Measurements from ENCODE around the gene INPP5E. TPM values are rescaled to one million over a fixed set of nuclear protein-coding genes. Genes with fewer than 3 reads are reported as not detected.
"Not testable (repeated sequence)": the region's sequence is repeated elsewhere in the genome, so short reads cannot be mapped to it uniquely, and the experiment has no call there.

INPP5E gene
- total and polyA plus RNA-seq, 2 experiments from 2014 or later: 5.0 to 8.1 TPM

DNA sequence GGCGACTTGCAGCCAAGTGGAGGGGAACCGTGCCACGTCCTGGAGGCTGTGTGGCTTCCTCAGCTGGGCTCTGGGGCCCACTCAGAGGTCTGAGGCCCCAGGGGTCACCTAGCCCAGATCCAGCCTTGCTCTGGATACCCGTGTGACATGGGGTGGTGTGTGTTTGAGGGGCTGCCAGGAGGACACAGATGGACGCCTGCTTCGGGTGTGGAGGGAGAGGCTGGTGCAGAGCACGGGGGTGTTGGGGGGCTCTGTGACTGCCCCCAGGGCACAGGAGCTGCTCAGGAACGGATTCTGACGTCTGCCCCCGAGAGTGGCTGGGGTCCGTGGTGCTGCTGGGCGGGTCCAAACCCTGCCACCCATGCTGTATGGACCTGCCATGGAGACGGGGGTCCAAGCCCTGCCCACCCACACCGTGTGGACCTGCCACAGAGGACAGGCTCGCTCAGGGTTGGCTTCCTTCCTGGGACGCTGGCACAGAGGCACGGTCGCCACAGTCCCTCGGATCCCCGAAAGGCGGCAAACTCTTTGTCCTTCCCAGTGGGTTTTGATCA is 10.5 kb downstream of the INPP5E start:
- peaks cover 2% of the 10 kb centered on the region; the same call in 1 of the 2 replicates for H3K36me3 ChIP-seq (ENCODE audit: low read depth)
- H3K27ac ChIP-seq: no peak overlapping the region
- H3K4me1 ChIP-seq (ENCODE audit: insufficient read depth): no peaks in the 10 kb centered on the region
- H3K9me2 ChIP-seq (ENCODE audit: insufficient read depth): no peaks in the 10 kb centered on the region
- no peaks in the 10 kb centered on the region for H3K27me3 ChIP-seq (replicated peaks; ENCODE audit: insufficient read depth)
- DNase-seq: no peak
- in situ Hi-C loops (cut with MboI): no loop called here
- no peaks in the 10 kb centered on the region for H3K79me2 ChIP-seq (ENCODE audit: insufficient read depth)
- TF ChIP-seq EZH2phosphoT487 (IDR thresholded peaks at IDR 0.05; ENCODE audit: insufficient read depth, low read depth) (no peak), EZH2 (IDR thresholded peaks at IDR 0.05; ENCODE audit: insufficient read depth, poor library complexity, severe bottlenecking) (no peak)
- H3K4me2 ChIP-seq (ENCODE audit: unreplicated experiment): no peak overlapping the region
- WGBS, 2 experiments (ENCODE audit: low coverage in 1 of 2, low lambda C conversion rate in 2 of 2, missing lambda C conversion rate in 2 of 2): 82 to 84% methylated on average over 20 to 21 of the region's 21 CpGs
- H3K9me3 ChIP-seq (ENCODE audit: low read depth): no peaks in the 10 kb centered on the region
- H2AFZ ChIP-seq: no peak overlapping the region
- no peak overlapping the region for H3K4me3 ChIP-seq
- no peaks in the 10 kb centered on the region for H4K20me1 ChIP-seq (ENCODE audit: insufficient read depth)
- no peak overlapping the region for H3K9ac ChIP-seq
- H3F3A ChIP-seq (ENCODE audit: insufficient read depth): peaks cover 14% of the 10 kb centered on the region; the same call in 1 of the 2 replicates

DNA sequence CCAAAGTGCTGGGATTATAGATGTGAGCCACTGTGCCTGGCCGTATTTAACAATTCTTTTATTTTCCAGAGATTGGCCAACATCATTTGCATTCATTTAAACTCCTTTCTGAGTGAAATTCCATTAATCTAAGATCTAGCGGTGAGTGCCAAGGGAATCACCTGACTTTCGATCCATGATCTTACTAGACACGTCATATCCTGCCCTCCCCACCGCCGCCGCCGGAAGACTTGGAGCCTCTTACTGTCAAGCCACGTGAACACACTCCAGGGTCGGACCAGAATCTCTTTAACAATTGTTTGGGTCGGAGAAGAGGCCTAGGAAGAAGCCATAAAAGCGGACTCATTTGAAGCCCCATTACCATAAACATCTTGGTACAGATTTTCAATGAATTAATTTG is 12.9 kb downstream of the INPP5E start:
- H3K4me2 ChIP-seq (ENCODE audit: unreplicated experiment): no peak overlapping the region
- TF ChIP-seq EZH2 (IDR thresholded peaks at IDR 0.05; ENCODE audit: insufficient read depth, poor library complexity, severe bottlenecking): no peak
- TF ChIP-seq EZH2phosphoT487 (IDR thresholded peaks at IDR 0.05; ENCODE audit: insufficient read depth, low read depth): no peak
- peaks cover 14% of the 10 kb centered on the region; the same call in 1 of the 2 replicates for H3F3A ChIP-seq (ENCODE audit: insufficient read depth)
- H2AFZ ChIP-seq: no peak overlapping the region
- no peak overlapping the region for H3K27ac ChIP-seq
- WGBS, 2 experiments (ENCODE audit: low coverage in 1 of 2, low lambda C conversion rate in 2 of 2, missing lambda C conversion rate in 2 of 2): 90 to 94% methylated on average over 11 to 12 of the region's 12 CpGs
- H3K9ac ChIP-seq: no peak overlapping the region
- no peaks in the 10 kb centered on the region for H3K79me2 ChIP-seq (ENCODE audit: insufficient read depth)
- H3K4me1 ChIP-seq (ENCODE audit: insufficient read depth): no peaks in the 10 kb centered on the region
- no peaks in the 10 kb centered on the region for H3K9me2 ChIP-seq (ENCODE audit: insufficient read depth)
- no peaks in the 10 kb centered on the region for H3K9me3 ChIP-seq (ENCODE audit: low read depth)
- no peak for DNase-seq
- peaks cover 10% of the 10 kb centered on the region; the same call in 1 of the 2 replicates for H3K36me3 ChIP-seq (ENCODE audit: low read depth)
- no peaks in the 10 kb centered on the region for H4K20me1 ChIP-seq (ENCODE audit: insufficient read depth)
- H3K27me3 ChIP-seq (replicated peaks; ENCODE audit: insufficient read depth): no peaks in the 10 kb centered on the region
- in situ Hi-C loops (cut with MboI): no loop called here
- H3K4me3 ChIP-seq: no peak overlapping the region

DNA sequence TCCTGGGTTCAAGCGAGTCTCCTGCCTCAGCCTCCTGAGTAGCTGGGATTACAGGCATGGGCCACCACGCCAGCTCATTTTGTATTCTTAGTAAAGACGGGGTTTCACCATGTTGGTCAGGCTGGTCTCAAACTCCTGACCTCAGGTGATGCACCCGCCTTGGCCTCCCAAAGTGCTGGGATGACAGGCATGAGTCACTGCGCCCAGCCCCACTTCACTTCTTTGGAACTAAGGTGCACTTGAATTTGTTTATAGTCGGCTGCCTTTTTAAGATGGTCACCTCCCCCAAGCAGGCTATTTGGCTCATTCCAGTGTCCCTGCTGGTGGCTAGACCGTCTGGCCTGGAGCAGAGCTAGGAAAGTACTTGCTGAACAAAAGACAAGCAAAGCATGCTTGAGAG is 14.3 kb downstream of the INPP5E start:
- 81 to 87% methylated on average over 7 of the region's 7 CpGs for WGBS, 2 experiments (ENCODE audit: low coverage in 1 of 2, low lambda C conversion rate in 2 of 2, missing lambda C conversion rate in 2 of 2)
- H4K20me1 ChIP-seq (ENCODE audit: insufficient read depth); H3K9me2 ChIP-seq (ENCODE audit: insufficient read depth): not testable (repeated sequence)

GRCh38 chr9:136424750-136425362 is 14.8 kb downstream of the INPP5E start:
- Histone ChIP-seq H3K27ac (no peak overlapping the region), H3K79me2 (ENCODE audit: insufficient read depth) (no peaks in the 10 kb centered on the region), H3K9ac (no peak overlapping the region), H3K9me3 (ENCODE audit: low read depth) (no peaks in the 10 kb centered on the region), H3F3A (ENCODE audit: insufficient read depth) (peaks cover 14% of the 10 kb centered on the region; the same call in 1 of the 2 replicates), H3K9me2 (ENCODE audit: insufficient read depth) (no peaks in the 10 kb centered on the region), H3K4me1 (ENCODE audit: insufficient read depth) (no peaks in the 10 kb centered on the region), H3K4me2 (ENCODE audit: unreplicated experiment) (no peak overlapping the region), H4K20me1 (ENCODE audit: insufficient read depth) (no peaks in the 10 kb centered on the region), H3K36me3 (ENCODE audit: low read depth) (peaks cover 11% of the 10 kb centered on the region; the same call in 1 of the 2 replicates), H3K4me3 (no peak overlapping the region), H2AFZ (no peak overlapping the region), H3K27me3 (replicated peaks; ENCODE audit: insufficient read depth) (no peaks in the 10 kb centered on the region)
- WGBS, 2 experiments (ENCODE audit: low coverage in 1 of 2, low lambda C conversion rate in 2 of 2, missing lambda C conversion rate in 2 of 2): 77 to 82% methylated on average over 26 to 27 of the region's 27 CpGs
- no peak for DNase-seq
- TF ChIP-seq EZH2phosphoT487 (IDR thresholded peaks at IDR 0.05; ENCODE audit: insufficient read depth, low read depth) (no peak), EZH2 (IDR thresholded peaks at IDR 0.05; ENCODE audit: insufficient read depth, poor library complexity, severe bottlenecking) (no peak)
- in situ Hi-C loops (cut with MboI): no loop called here

More for the DNA sequence above, 14.3 kb downstream of the INPP5E start:
- H3K9ac ChIP-seq; H3K9me3 ChIP-seq (ENCODE audit: low read depth); H3K4me2 ChIP-seq (ENCODE audit: unreplicated experiment); H3K4me3 ChIP-seq; H3K27ac ChIP-seq; DNase-seq; H3K4me1 ChIP-seq (ENCODE audit: insufficient read depth); H3K27me3 ChIP-seq (replicated peaks; ENCODE audit: insufficient read depth); H2AFZ ChIP-seq; H3K79me2 ChIP-seq (ENCODE audit: insufficient read depth); in situ Hi-C loops (cut with MboI): not testable (repeated sequence)
- H3K36me3 ChIP-seq (ENCODE audit: low read depth): peaks cover 10% of the 10 kb centered on the region; the same call in 1 of the 2 replicates
- peaks cover 14% of the 10 kb centered on the region; the same call in 1 of the 2 replicates for H3F3A ChIP-seq (ENCODE audit: insufficient read depth)

All from GM23248 (cell line).